Measurements from ENCODE around the gene HGF. TPM values are rescaled to one million over a fixed set of nuclear protein-coding genes. Genes with fewer than 3 reads are reported as not detected.

HGF gene
- total RNA-seq, 1 donor from 2014 or later = not detected

DNA sequence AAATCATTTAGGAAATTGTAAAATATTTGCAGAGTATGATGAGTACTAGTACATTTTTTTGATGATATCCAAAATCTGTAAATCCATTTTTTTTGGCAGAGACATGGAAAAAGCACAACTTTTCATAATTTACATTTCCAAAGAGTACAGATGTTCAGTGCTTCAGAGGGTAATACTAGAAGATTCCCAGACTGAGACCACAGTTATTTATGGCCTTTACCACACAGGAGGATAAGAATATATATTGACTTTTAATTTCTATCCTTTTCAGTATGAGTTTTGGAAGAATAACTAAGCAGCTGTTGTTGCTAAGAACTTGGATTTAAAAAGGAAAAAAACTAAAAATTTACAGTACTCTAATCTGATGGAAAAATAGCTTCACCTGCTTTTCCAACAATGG, 61.9 kb downstream of the HGF start:
- no peaks in the 10 kb centered on the region for H3K79me2 ChIP-seq (ENCODE audit: insufficient read depth, low read length)
- H3K27ac ChIP-seq (ENCODE audit: low read depth, low read length) = no peak overlapping the region
- H2AFZ ChIP-seq (ENCODE audit: low read depth, low read length) = no peak overlapping the region
- DNase-seq (ENCODE audit: low read depth) = no peak
- FAIRE-seq = no peak
- no peak overlapping the region for H3K4me3 ChIP-seq (ENCODE audit: insufficient read depth, low read depth, low read length)
- H3K4me1 ChIP-seq (ENCODE audit: insufficient read depth, low read length) = no peaks in the 10 kb centered on the region
- Mint-ChIP-seq H3K27ac (ENCODE audit: unreplicated experiment) (no peak overlapping the region), H3K4me1 (ENCODE audit: low read depth, unreplicated experiment) (peaks cover 5% of the 10 kb centered on the region), H3K4me3 (ENCODE audit: unreplicated experiment) (no peak overlapping the region), H3K9me3 (ENCODE audit: unreplicated experiment) (no peaks in the 10 kb centered on the region), H3K27me3 (ENCODE audit: low read depth, unreplicated experiment) (no peaks in the 10 kb centered on the region), H3K36me3 (ENCODE audit: low read depth, unreplicated experiment) (no peaks in the 10 kb centered on the region)
- no peak overlapping the region for H3K9ac ChIP-seq (ENCODE audit: low read length)
- H3K9me3 ChIP-seq (ENCODE audit: insufficient read depth, low read depth, low read length) = no peaks in the 10 kb centered on the region
- TF ChIP-seq CTCF (IDR thresholded peaks at IDR 0.05; ENCODE audit: insufficient read depth, low read depth, low read length) (no peak), EZH2 (IDR thresholded peaks at IDR 0.05; ENCODE audit: insufficient read depth, low read length) (no peak)
- H3K27me3 ChIP-seq (ENCODE audit: insufficient read depth, low read length) = no peaks in the 10 kb centered on the region
- H3K4me2 ChIP-seq (ENCODE audit: low read length) = no peak overlapping the region
- H3K36me3 ChIP-seq (ENCODE audit: insufficient read depth, low read length) = no peaks in the 10 kb centered on the region
- H4K20me1 ChIP-seq (ENCODE audit: insufficient read depth, low read length) = no peaks in the 10 kb centered on the region

GRCh38 chr7:81707196-81707595, 62.7 kb downstream of the HGF start:
- Histone ChIP-seq H3K27ac (ENCODE audit: low read depth, low read length) (no peak overlapping the region), H3K4me2 (ENCODE audit: low read length) (no peak overlapping the region), H3K27me3 (ENCODE audit: insufficient read depth, low read length) (no peaks in the 10 kb centered on the region), H3K4me3 (ENCODE audit: insufficient read depth, low read depth, low read length) (no peak overlapping the region), H3K79me2 (ENCODE audit: insufficient read depth, low read length) (no peaks in the 10 kb centered on the region), H4K20me1 (ENCODE audit: insufficient read depth, low read length) (no peaks in the 10 kb centered on the region), H3K9ac (ENCODE audit: low read length) (no peak overlapping the region), H3K4me1 (ENCODE audit: insufficient read depth, low read length) (no peaks in the 10 kb centered on the region), H3K36me3 (ENCODE audit: insufficient read depth, low read length) (no peaks in the 10 kb centered on the region), H3K9me3 (ENCODE audit: insufficient read depth, low read depth, low read length) (no peaks in the 10 kb centered on the region), H2AFZ (ENCODE audit: low read depth, low read length) (no peak overlapping the region)
- Mint-ChIP-seq H3K9me3 (ENCODE audit: unreplicated experiment) (no peaks in the 10 kb centered on the region), H3K27ac (ENCODE audit: unreplicated experiment) (no peak overlapping the region), H3K27me3 (ENCODE audit: low read depth, unreplicated experiment) (no peaks in the 10 kb centered on the region), H3K36me3 (ENCODE audit: low read depth, unreplicated experiment) (no peaks in the 10 kb centered on the region), H3K4me1 (ENCODE audit: low read depth, unreplicated experiment) (peaks cover 5% of the 10 kb centered on the region), H3K4me3 (ENCODE audit: unreplicated experiment) (no peak overlapping the region)
- no peak for TF ChIP-seq CTCF (IDR thresholded peaks at IDR 0.05; ENCODE audit: insufficient read depth, low read depth, low read length)
- no peak for TF ChIP-seq EZH2 (IDR thresholded peaks at IDR 0.05; ENCODE audit: insufficient read depth, low read length)
- DNase-seq (ENCODE audit: low read depth) (no peak), FAIRE-seq (no peak)

GRCh38 chr7:81705206-81705605, 64.6 kb downstream of the HGF start:
- Histone ChIP-seq H3K4me3 (ENCODE audit: insufficient read depth, low read depth, low read length) (no peak overlapping the region), H3K79me2 (ENCODE audit: insufficient read depth, low read length) (no peaks in the 10 kb centered on the region), H3K4me2 (ENCODE audit: low read length) (no peak overlapping the region), H2AFZ (ENCODE audit: low read depth, low read length) (no peak overlapping the region), H3K27ac (ENCODE audit: low read depth, low read length) (no peak overlapping the region), H3K9ac (ENCODE audit: low read length) (no peak overlapping the region), H4K20me1 (ENCODE audit: insufficient read depth, low read length) (no peaks in the 10 kb centered on the region), H3K27me3 (ENCODE audit: insufficient read depth, low read length) (no peaks in the 10 kb centered on the region), H3K9me3 (ENCODE audit: insufficient read depth, low read depth, low read length) (no peaks in the 10 kb centered on the region), H3K36me3 (ENCODE audit: insufficient read depth, low read length) (no peaks in the 10 kb centered on the region), H3K4me1 (ENCODE audit: insufficient read depth, low read length) (no peaks in the 10 kb centered on the region)
- DNase-seq (ENCODE audit: low read depth) = no peak
- Mint-ChIP-seq H3K9me3 (ENCODE audit: unreplicated experiment) (no peaks in the 10 kb centered on the region), H3K27me3 (ENCODE audit: low read depth, unreplicated experiment) (no peaks in the 10 kb centered on the region), H3K27ac (ENCODE audit: unreplicated experiment) (no peak overlapping the region), H3K36me3 (ENCODE audit: low read depth, unreplicated experiment) (no peaks in the 10 kb centered on the region), H3K4me1 (ENCODE audit: low read depth, unreplicated experiment) (peaks cover 5% of the 10 kb centered on the region), H3K4me3 (ENCODE audit: unreplicated experiment) (no peak overlapping the region)
- no peak for FAIRE-seq
- TF ChIP-seq CTCF (IDR thresholded peaks at IDR 0.05; ENCODE audit: insufficient read depth, low read depth, low read length) (no peak), EZH2 (IDR thresholded peaks at IDR 0.05; ENCODE audit: insufficient read depth, low read length) (no peak)
